Activated CD4-positive, alpha-beta memory T cell treated with anti-CD3 and anti-CD28 coated beads for 36 hours (primary cell): ENCODE results near the gene GPHA2. TPM values are rescaled to one million over a fixed set of nuclear protein-coding genes. Genes with fewer than 3 reads are reported as not detected.
"Not testable (repeated sequence)": the region's sequence is repeated elsewhere in the genome, so short reads cannot be mapped to it uniquely, and the experiment has no call there.

Source experiments
- CTCF ChIA-PET: fragments of 350-600 bp; sonication (Branson Sonifier 250); formaldehyde crosslinking; loops from one replicate; lab custom pipeline; 2021; ENCODE audit warnings: antibody characterized with exemption, inconsistent platforms; lab: Charles Lee
- POLR2A ChIA-PET: fragments of 350-600 bp; sonication (Branson Sonifier 250); formaldehyde crosslinking; loops from one replicate; lab custom pipeline; 2021; ENCODE audit warnings: antibody characterized with exemption; lab: Charles Lee
- DNase-seq: peaks from one replicate; pipeline ENCODE4 v3.0.0-alpha.2; 2020
- H3K27ac Mint-ChIP-seq: one replicate; pipeline ENCODE4 v1.8.0; 2021; ENCODE audit warnings: mixed read lengths
- H3K27me3 Mint-ChIP-seq: one replicate; pipeline ENCODE4 v1.8.0; 2021; ENCODE audit warnings: mixed read lengths
- H3K36me3 Mint-ChIP-seq: one replicate; pipeline ENCODE4 v1.8.0; 2021; ENCODE audit warnings: mixed read lengths
- H3K4me1 Mint-ChIP-seq: one replicate; pipeline ENCODE4 v1.8.0; 2021; ENCODE audit warnings: low read depth, mixed read lengths
- H3K4me3 Mint-ChIP-seq: one replicate; pipeline ENCODE4 v1.8.0; 2021; ENCODE audit warnings: mild to moderate bottlenecking, mixed read lengths
- H3K9me3 Mint-ChIP-seq: one replicate; pipeline ENCODE4 v1.8.0; 2021; ENCODE audit warnings: mixed read lengths
- intact Hi-C: fragments of 100-400 bp; cut with micrococcal nuclease; formaldehyde crosslinking; loops from one replicate; pipeline ENCODE4 v1.15.1; 2023
- total RNA-seq, 2 experiments: library from RNA; stranded (reverse); gene quantifications; one replicate each; pipeline ENCODE4 v1.2.3, GENCODE V29; 2021

Gene GPHA2
- under 1 TPM in 1 of 2 experiments, not detected in 1; 0.46 TPM for total RNA-seq

DNA sequence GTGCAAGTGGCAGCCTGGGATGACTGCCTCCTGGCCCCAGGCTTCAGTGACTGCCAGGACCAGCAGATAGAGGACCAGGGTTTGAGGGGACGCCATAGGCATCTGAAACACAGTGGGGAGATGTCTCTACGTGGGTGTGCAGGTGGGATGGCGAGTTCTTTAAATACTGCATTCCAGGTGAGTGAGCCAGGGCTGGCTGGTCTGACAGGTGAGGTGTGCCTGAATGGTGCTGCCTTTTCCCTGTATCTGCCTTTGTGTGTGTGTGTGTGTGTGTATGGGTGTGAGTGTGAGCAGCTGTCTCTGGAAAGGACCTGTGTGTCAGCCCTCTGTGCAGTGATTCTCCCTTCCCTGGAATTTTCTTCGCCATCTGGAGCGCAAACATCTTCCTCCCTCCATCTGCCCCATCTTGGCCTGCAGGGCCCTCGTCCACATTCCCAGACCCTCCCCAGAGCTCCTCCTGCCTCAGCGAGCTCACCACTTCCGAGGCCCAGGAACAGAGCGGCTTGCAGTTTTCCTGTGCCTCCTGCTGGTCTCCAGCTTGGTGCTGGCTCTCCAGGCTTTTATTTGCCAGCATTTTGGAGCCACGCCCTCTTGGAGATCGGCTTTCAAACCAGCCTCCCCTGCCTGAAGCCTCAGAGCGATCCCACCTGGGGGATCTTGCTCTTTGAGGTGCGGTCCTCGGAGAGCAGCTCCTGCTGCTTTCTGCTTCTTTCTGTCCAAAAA is at the start of gene GPHA2:
Gene GPHA2 (minus strand): TSS at position 535 of the 723 bp plus-strand sequence. CDS start 433 bp downstream, at position 102.
- Mint-ChIP-seq H3K4me1 (peaks cover 3% of the 10 kb centered on the region), H3K27ac (no peak within 1 kb of the TSS)
- CTCF ChIA-PET, result no interaction called here

GRCh38 chr11:64983339-64983738 is 47.6 kb upstream of the GPHA2 start:
- H3K9me3 Mint-ChIP-seq, H3K27ac Mint-ChIP-seq, H3K4me3 Mint-ChIP-seq, intact Hi-C loops, H3K4me1 Mint-ChIP-seq, POLR2A ChIA-PET, H3K36me3 Mint-ChIP-seq, CTCF ChIA-PET, DNase-seq, H3K27me3 Mint-ChIP-seq: not testable (repeated sequence)

More for the DNA sequence above, at the start of gene GPHA2:
- POLR2A ChIA-PET, result interaction anchor here (0.6 kb wide), 1 partner anchor 1711 kb away, joined by 3 read pairs; no protein-coding TSS in a partner anchor
- Mint-ChIP-seq H3K36me3 (peaks cover 4% of the 10 kb centered on the region), H3K9me3 (no peaks in the 10 kb centered on the region), H3K4me3 (no peak within 1 kb of the TSS), H3K27me3 (no peaks in the 10 kb centered on the region)
- DNase-seq, result no peak
- intact Hi-C loops, result no loop called here

- H3K4me3 Mint-ChIP-seq, result no peak overlapping the region
- intact Hi-C loops, result no loop called here
- CTCF ChIA-PET, result interaction anchor here (1.2 kb wide), 1 partner anchor 111 kb away, joined by 3 read pairs; no protein-coding TSS in a partner anchor
- no peaks in the 10 kb centered on the region for H3K9me3 Mint-ChIP-seq
- POLR2A ChIA-PET, result no interaction called here
- no peaks in the 10 kb centered on the region for H3K36me3 Mint-ChIP-seq
- no peak for DNase-seq
- no peaks in the 10 kb centered on the region for H3K27me3 Mint-ChIP-seq
- no peak overlapping the region for H3K27ac Mint-ChIP-seq
- peaks cover 4% of the 10 kb centered on the region for H3K4me1 Mint-ChIP-seq
These were observed 41.0 kb upstream of the GPHA2 start for GRCh38 chr11:64976651-64977050.

GRCh38 chr11:64974124-64974523 is 38.4 kb upstream of the GPHA2 start:
- H3K27me3 Mint-ChIP-seq, result no peaks in the 10 kb centered on the region
- peaks cover 20% of the 10 kb centered on the region for H3K4me1 Mint-ChIP-seq
- ChIA-PET POLR2A (no interaction called here), CTCF (no interaction called here)
- no peak for DNase-seq
- no peak overlapping the region for H3K27ac Mint-ChIP-seq
- H3K9me3 Mint-ChIP-seq, result no peaks in the 10 kb centered on the region
- H3K4me3 Mint-ChIP-seq, result no peak overlapping the region
- no peaks in the 10 kb centered on the region for H3K36me3 Mint-ChIP-seq
- intact Hi-C loops, result loop anchor here (5.0 kb wide), 2 partner anchors 57 to 107 kb away; partner anchors contain the start of gene ATG2A

GRCh38 chr11:64971421-64972233 is 35.9 kb upstream of the GPHA2 start, which contains the start of gene MAJIN:
Gene MAJIN, minus strand, starts transcription at chr11:64972108. Its CDS starts 12,703 bp downstream, at chr11:64959405.
- Mint-ChIP-seq H3K4me1 (peaks cover 38% of the 10 kb centered on the region), H3K36me3 (no peaks in the 10 kb centered on the region), H3K27me3 (no peaks in the 10 kb centered on the region), H3K27ac (peak within 1 kb of the TSS; percentile 90), H3K4me3 (peak within 1 kb of the TSS; percentile 66), H3K9me3 (no peaks in the 10 kb centered on the region)
- intact Hi-C loops, result loop anchor here (5.0 kb wide), 2 partner anchors 54 to 104 kb away; partner anchors contain the start of gene ATG2A
- DNase-seq, result peak; percentile 91
- ChIA-PET CTCF (interaction anchor here (1.0 to 1.3 kb wide), 2 partner anchors 27 to 43 kb away, joined by 3 read pairs; partner anchors contain the start of gene ARL2), POLR2A (interaction anchor here (1.0 to 1.1 kb wide), 2 partner anchors 42 to 47 kb away, joined by 4 to 6 read pairs; partner anchors contain the start of genes ARL2 and PPP2R5B)

- Mint-ChIP-seq H3K4me3 (peak overlapping the region; percentile 66), H3K27ac (peak overlapping the region; percentile 90), H3K36me3 (no peaks in the 10 kb centered on the region), H3K9me3 (no peaks in the 10 kb centered on the region), H3K27me3 (no peaks in the 10 kb centered on the region), H3K4me1 (peaks cover 45% of the 10 kb centered on the region)
- ChIA-PET POLR2A (interaction anchor here (1.1 kb wide), 1 partner anchor 46 kb away, joined by 6 read pairs; the partner anchor contains the start of gene PPP2R5B), CTCF (no interaction called here)
- DNase-seq, result peak; percentile 67
- intact Hi-C loops, result loop anchor here (5.0 kb wide), 2 partner anchors 53 to 103 kb away; partner anchors contain the start of gene ATG2A
These were observed 35.0 kb upstream of the GPHA2 start for GRCh38 chr11:64970731-64971151.

GRCh38 chr11:64969209-64969608 is 33.5 kb upstream of the GPHA2 start:
- peak overlapping the region; percentile 57 for H3K27ac Mint-ChIP-seq
- no peaks in the 10 kb centered on the region for H3K36me3 Mint-ChIP-seq
- no peaks in the 10 kb centered on the region for H3K27me3 Mint-ChIP-seq
- intact Hi-C loops, result no loop called here
- DNase-seq, result no peak
- CTCF ChIA-PET, result interaction anchor here (0.6 kb wide), 2 partner anchors 153 to 547 kb away, joined by 3 to 4 read pairs; partner anchors contain the start of gene MRPL49
- peaks cover 51% of the 10 kb centered on the region for H3K4me1 Mint-ChIP-seq
- POLR2A ChIA-PET, result interaction anchor here (0.6 kb wide), 2 partner anchors 104 to 763 kb away, joined by 3 to 6 read pairs; no protein-coding TSS in a partner anchor
- no peaks in the 10 kb centered on the region for H3K9me3 Mint-ChIP-seq
- H3K4me3 Mint-ChIP-seq, result no peak overlapping the region

DNA sequence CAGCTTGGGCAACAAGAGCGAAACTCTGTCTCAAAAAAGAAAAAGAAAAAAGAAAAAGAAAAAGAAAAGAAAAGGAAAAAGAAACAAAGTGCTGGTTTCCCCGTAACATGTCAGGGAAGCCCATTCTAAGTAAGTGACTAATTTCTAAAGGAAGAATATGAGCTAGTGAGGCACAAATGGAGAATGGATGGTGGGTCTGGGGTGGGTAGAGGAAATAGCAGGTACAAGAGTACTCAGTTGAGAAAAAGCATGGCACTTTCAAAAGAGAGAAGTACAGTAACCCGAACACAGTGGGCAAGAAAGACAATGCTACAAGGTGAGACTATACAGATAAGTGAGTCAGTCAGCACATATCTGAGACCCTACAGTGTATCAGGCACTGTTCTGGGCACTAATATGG is 31.7 kb upstream of the GPHA2 start:
- Mint-ChIP-seq H3K4me1 (peaks cover 51% of the 10 kb centered on the region), H3K27ac (peak overlapping the region; percentile 60), H3K27me3 (no peaks in the 10 kb centered on the region), H3K36me3 (no peaks in the 10 kb centered on the region), H3K4me3 (no peak overlapping the region), H3K9me3 (no peaks in the 10 kb centered on the region)
- DNase-seq, result peak; percentile 42
- ChIA-PET POLR2A (no interaction called here), CTCF (interaction anchor here (0.6 to 1.0 kb wide), 2 partner anchors 79 to 116 kb away, joined by 3 read pairs; no protein-coding TSS in a partner anchor)
- intact Hi-C loops, result no loop called here

- no peaks in the 10 kb centered on the region for H3K9me3 Mint-ChIP-seq
- CTCF ChIA-PET, result interaction anchor here (1.2 kb wide), 1 partner anchor 52 kb away, joined by 4 read pairs; no protein-coding TSS in a partner anchor
These were observed 27.5 kb upstream of the GPHA2 start for GRCh38 chr11:64963072-64963631.

DNA sequence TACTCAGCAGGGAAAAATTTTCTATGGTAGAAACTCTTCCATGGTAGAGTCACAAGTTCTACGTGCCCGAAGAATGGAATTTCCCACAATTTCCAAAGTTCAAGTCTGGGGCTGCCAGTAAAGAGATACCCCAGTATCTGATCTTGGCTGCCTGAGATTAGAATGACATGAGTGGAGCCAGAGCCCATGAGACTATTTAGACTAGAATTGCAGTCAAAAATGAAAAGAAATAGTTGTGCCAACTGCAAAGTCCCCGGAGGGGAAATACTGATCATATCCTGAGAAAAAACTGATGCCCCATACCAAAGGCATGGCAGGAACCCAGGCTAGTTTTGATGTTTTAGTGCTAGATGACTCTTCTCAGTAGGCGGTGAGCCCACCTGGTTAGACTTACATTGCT is 25.0 kb upstream of the GPHA2 start:
- peaks cover 2% of the 10 kb centered on the region for H3K27me3 Mint-ChIP-seq
- no peak overlapping the region for H3K4me3 Mint-ChIP-seq
- no peak overlapping the region for H3K27ac Mint-ChIP-seq
- peaks cover 8% of the 10 kb centered on the region for H3K4me1 Mint-ChIP-seq
- no peak for DNase-seq
- POLR2A ChIA-PET, result no interaction called here
- CTCF ChIA-PET, result no interaction called here
- intact Hi-C loops, result no loop called here
- H3K9me3 Mint-ChIP-seq, result no peaks in the 10 kb centered on the region
- H3K36me3 Mint-ChIP-seq, result no peaks in the 10 kb centered on the region

More at GRCh38 chr11:64963072-64963631, 27.5 kb upstream of the GPHA2 start:
- DNase-seq, result no peak
- Mint-ChIP-seq H3K27me3 (peaks cover 2% of the 10 kb centered on the region), H3K36me3 (no peaks in the 10 kb centered on the region), H3K27ac (no peak overlapping the region), H3K4me3 (no peak overlapping the region), H3K4me1 (peaks cover 28% of the 10 kb centered on the region)
- intact Hi-C loops, result no loop called here
- POLR2A ChIA-PET, result no interaction called here

- POLR2A ChIA-PET, result no interaction called here
- no peak overlapping the region for H3K27ac Mint-ChIP-seq
- intact Hi-C loops, result no loop called here
- DNase-seq, result no peak
- H3K4me1 Mint-ChIP-seq, result no peaks in the 10 kb centered on the region
- H3K4me3 Mint-ChIP-seq, result no peak overlapping the region
- no peaks in the 10 kb centered on the region for H3K9me3 Mint-ChIP-seq
- H3K27me3 Mint-ChIP-seq, result peaks cover 2% of the 10 kb centered on the region
- CTCF ChIA-PET, result no interaction called here
- no peaks in the 10 kb centered on the region for H3K36me3 Mint-ChIP-seq
These were observed 23.8 kb upstream of the GPHA2 start for GRCh38 chr11:64959498-64959897.
